ENCODE results near the gene MEIS2.

GRCh38 chr15:37105889-37106288 lies 5.5 kb upstream of the MEIS2 start:
- TF ChIP-seq CTCF (conservative IDR thresholded peaks at IDR 0.05; ENCODE audit: low read depth in 2 of 2) (no peak), EZH2 (IDR thresholded peaks at IDR 0.05; ENCODE audit: low read depth, unreplicated experiment) (no peak), EZH2phosphoT487 (IDR thresholded peaks at IDR 0.05; ENCODE audit: unreplicated experiment) (no peak), POLR2AphosphoS5 (IDR thresholded peaks at IDR 0.05; ENCODE audit: low read depth) (no peak)
